ENCODE data around the gene HIC1. TPM values are rescaled to one million over a fixed set of nuclear protein-coding genes. Genes with fewer than 3 reads are reported as not detected.

HIC1 gene
- total and polyA plus RNA-seq, 3 donors from 2014 or later, result 8.7 to 38.4 (median 36.1) TPM

- peak overlapping the region in 1 of 2 donors; percentile 74 for H3K27ac ChIP-seq
- H3K4me3 ChIP-seq, result peak overlapping the region; percentile 72 to 75
- DNase-seq, result no peak
- H3K36me3 ChIP-seq (ENCODE audit: low read depth, missing control alignments), result no peaks in the 10 kb centered on the region
- H3K27me3 ChIP-seq, result no peaks in the 10 kb centered on the region
- peaks cover 13% of the 10 kb centered on the region for H3K4me1 ChIP-seq
- no peak for TF ChIP-seq POLR2A (IDR thresholded peaks at IDR 0.05)
- TF ChIP-seq CTCF (IDR thresholded peaks at IDR 0.05), result no peak
- WGBS, 2 donors, result 7 to 14% methylated on average over 9 of the region's 9 CpGs
- no peaks in the 10 kb centered on the region for H3K9me3 ChIP-seq
- intact Hi-C loops (cut with DNase I; ENCODE audit: low total_unique reads), result no loop called here
These were observed 6.1 kb upstream of the HIC1 start for GRCh38 chr17:2048805-2049204.

GRCh38 chr17:2049333-2050299 is 5.3 kb upstream of the HIC1 start:
- peak overlapping the region; percentile 50 to 74 for H3K27ac ChIP-seq
- intact Hi-C loops (cut with DNase I; ENCODE audit: low total_unique reads), result loop anchor here (5.0 kb wide), 1 partner anchor 303 kb away; no protein-coding TSS in a partner anchor
- DNase-seq, result peak; percentile 89
- peaks cover 13% of the 10 kb centered on the region for H3K4me1 ChIP-seq
- 2 to 4% methylated on average over 11 to 62 of the region's 104 CpGs for WGBS, 2 donors
- no peak for TF ChIP-seq CTCF (IDR thresholded peaks at IDR 0.05)
- no peak for TF ChIP-seq POLR2A (IDR thresholded peaks at IDR 0.05)
- peak overlapping the region; percentile 72 to 75 for H3K4me3 ChIP-seq
- no peaks in the 10 kb centered on the region for H3K36me3 ChIP-seq (ENCODE audit: low read depth, missing control alignments)
- no peaks in the 10 kb centered on the region for H3K9me3 ChIP-seq
- no peaks in the 10 kb centered on the region for H3K27me3 ChIP-seq

GRCh38 chr17:2050300-2051060 is 4.4 kb upstream of the HIC1 start:
- Histone ChIP-seq H3K9me3 (no peaks in the 10 kb centered on the region), H3K4me3 (peak overlapping the region; percentile 59 to 75), H3K27me3 (no peaks in the 10 kb centered on the region), H3K4me1 (peaks cover 13% of the 10 kb centered on the region), H3K27ac (peak overlapping the region; percentile 29 to 68), H3K36me3 (ENCODE audit: low read depth, missing control alignments) (no peaks in the 10 kb centered on the region)
- peak; percentile 84 for DNase-seq
- no peak for TF ChIP-seq CTCF (IDR thresholded peaks at IDR 0.05)
- intact Hi-C loops (cut with DNase I; ENCODE audit: low total_unique reads), result loop anchor here (5.0 kb wide), 1 partner anchor 302 kb away; no protein-coding TSS in a partner anchor
- WGBS, 2 donors, result 0% methylated on average over 4 to 41 of the region's 88 CpGs

- no peaks in the 10 kb centered on the region for H3K36me3 ChIP-seq (ENCODE audit: low read depth, missing control alignments)
- no peak for DNase-seq
- H3K4me3 ChIP-seq, result peak overlapping the region; percentile 59 to 75
- TF ChIP-seq CTCF (IDR thresholded peaks at IDR 0.05) (no peak), POLR2A (IDR thresholded peaks at IDR 0.05) (no peak)
- WGBS, 2 donors, result 11 to 27% methylated on average over 27 to 63 of the region's 81 CpGs
- H3K27ac ChIP-seq, result peak overlapping the region; percentile 29 to 36
- peaks cover 13% of the 10 kb centered on the region for H3K4me1 ChIP-seq
- no peaks in the 10 kb centered on the region for H3K9me3 ChIP-seq
- intact Hi-C loops (cut with DNase I; ENCODE audit: low total_unique reads), result loop anchor here (5.0 kb wide), 1 partner anchor 301 kb away; no protein-coding TSS in a partner anchor
- H3K27me3 ChIP-seq, result no peaks in the 10 kb centered on the region
These were observed 3.6 kb upstream of the HIC1 start for GRCh38 chr17:2051061-2051932.
